Measurements from ENCODE around the gene RPS6KB1. TPM values are rescaled to one million over a fixed set of nuclear protein-coding genes. Genes with fewer than 3 reads are reported as not detected.

RPS6KB1 gene
- total RNA-seq, 2 donors from 2014 or later, result 31.0 to 62.6 TPM

GRCh38 chr17:59877965-59878364 lies 15.0 kb upstream of the RPS6KB1 start:
- peaks cover 27% of the 10 kb centered on the region for H3K36me3 ChIP-seq
- H3K4me1 ChIP-seq (ENCODE audit: control insufficient read depth in 1 of 2, low read depth in 2 of 2), result no peaks in the 10 kb centered on the region
- H3K27ac ChIP-seq, result no peak overlapping the region
- H3K27me3 ChIP-seq (replicated peaks; ENCODE audit: insufficient read depth), result no peaks in the 10 kb centered on the region
- DNase-seq (ENCODE audit: low spot score), result no peak
- no peaks in the 10 kb centered on the region for H3K9me3 ChIP-seq
- TF ChIP-seq, protein P1, sequence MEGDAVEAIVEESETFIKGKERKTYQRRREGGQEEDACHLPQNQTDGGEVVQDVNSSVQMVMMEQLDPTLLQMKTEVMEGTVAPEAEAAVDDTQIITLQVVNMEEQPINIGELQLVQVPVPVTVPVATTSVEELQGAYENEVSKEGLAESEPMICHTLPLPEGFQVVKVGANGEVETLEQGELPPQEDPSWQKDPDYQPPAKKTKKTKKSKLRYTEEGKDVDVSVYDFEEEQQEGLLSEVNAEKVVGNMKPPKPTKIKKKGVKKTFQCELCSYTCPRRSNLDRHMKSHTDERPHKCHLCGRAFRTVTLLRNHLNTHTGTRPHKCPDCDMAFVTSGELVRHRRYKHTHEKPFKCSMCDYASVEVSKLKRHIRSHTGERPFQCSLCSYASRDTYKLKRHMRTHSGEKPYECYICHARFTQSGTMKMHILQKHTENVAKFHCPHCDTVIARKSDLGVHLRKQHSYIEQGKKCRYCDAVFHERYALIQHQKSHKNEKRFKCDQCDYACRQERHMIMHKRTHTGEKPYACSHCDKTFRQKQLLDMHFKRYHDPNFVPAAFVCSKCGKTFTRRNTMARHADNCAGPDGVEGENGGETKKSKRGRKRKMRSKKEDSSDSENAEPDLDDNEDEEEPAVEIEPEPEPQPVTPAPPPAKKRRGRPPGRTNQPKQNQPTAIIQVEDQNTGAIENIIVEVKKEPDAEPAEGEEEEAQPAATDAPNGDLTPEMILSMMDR (IDR thresholded peaks at IDR 0.05), result no peak
- no peak overlapping the region for H3K4me3 ChIP-seq
- no peak for ATAC-seq (ENCODE audit: insufficient number of reproducible peaks, low FRiP score, low read depth)

DNA sequence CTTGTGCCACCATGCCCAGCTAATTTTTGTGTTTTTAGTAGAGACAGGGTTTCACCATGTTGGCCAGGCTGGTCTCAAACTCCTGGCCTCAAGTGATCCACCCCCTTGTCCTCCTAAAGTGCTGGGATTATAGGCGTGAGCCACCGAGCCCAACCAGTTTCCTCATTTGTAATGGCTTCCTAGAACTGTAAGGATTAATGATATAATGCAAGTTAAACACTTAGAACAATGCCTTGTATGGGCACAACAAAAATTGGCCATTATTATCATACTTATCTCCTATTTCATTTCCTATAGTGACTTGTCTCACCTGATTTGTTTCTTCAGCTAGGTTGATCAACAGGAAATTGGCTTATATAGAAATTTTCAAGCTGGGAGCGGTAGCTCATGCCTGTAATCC lies 14.3 kb upstream of the RPS6KB1 start:
- Histone ChIP-seq H3K27ac (no peak overlapping the region), H3K9me3 (no peaks in the 10 kb centered on the region), H3K4me3 (no peak overlapping the region), H3K36me3 (peaks cover 34% of the 10 kb centered on the region), H3K4me1 (ENCODE audit: control insufficient read depth in 1 of 2, low read depth in 2 of 2) (no peaks in the 10 kb centered on the region), H3K27me3 (replicated peaks; ENCODE audit: insufficient read depth) (no peaks in the 10 kb centered on the region)
- ATAC-seq (ENCODE audit: insufficient number of reproducible peaks, low FRiP score, low read depth) (no peak), DNase-seq (ENCODE audit: low spot score) (no peak)
- TF ChIP-seq, protein P1 (IDR thresholded peaks at IDR 0.05), result no peak

GRCh38 chr17:59884861-59885260 lies 8.1 kb upstream of the RPS6KB1 start:
- Histone ChIP-seq H3K9me3 (no peaks in the 10 kb centered on the region), H3K27ac (no peak overlapping the region), H3K27me3 (replicated peaks; ENCODE audit: insufficient read depth) (no peaks in the 10 kb centered on the region), H3K4me3 (no peak overlapping the region), H3K36me3 (peaks cover 44% of the 10 kb centered on the region), H3K4me1 (ENCODE audit: control insufficient read depth in 1 of 2, low read depth in 2 of 2) (no peaks in the 10 kb centered on the region)
- DNase-seq (ENCODE audit: low spot score) (no peak), ATAC-seq (ENCODE audit: insufficient number of reproducible peaks, low FRiP score, low read depth) (no peak)
- TF ChIP-seq, protein P1 (IDR thresholded peaks at IDR 0.05), result no peak

DNA sequence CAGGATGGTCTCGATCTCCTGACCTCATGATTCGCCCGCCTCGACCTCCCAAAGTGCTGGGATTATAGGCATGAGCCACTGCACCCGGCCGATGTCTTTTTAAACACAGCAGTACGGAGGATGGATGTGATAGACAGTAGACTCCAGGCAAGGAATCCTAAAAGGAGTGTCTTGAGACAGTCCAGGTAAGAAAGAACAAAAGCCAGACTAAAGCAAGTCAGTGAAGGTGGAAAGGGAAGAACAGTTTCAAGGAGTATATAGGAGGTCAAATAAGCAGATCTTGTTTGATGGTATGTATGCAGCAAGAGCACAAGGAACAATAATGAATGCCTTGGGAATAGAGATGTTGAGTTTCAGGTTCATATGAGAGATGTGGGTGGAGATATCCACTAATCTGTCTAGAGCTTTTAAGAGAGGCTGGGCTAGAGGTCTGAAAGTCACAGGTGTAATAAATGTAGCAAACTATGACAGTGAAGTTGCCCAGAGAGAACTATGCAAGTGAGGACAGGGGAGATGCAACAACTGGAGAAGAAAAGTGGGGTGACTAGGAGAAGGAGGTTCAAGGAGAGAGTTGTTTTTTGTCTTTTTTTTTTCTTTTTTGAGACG lies 4.7 kb upstream of the RPS6KB1 start:
- peaks cover 15 to 16% of the 10 kb centered on the region in 2 donors for H3K4me1 ChIP-seq (ENCODE audit: control insufficient read depth in 1 of 2, low read depth in 2 of 2)
- H3K9me3 ChIP-seq, result no peaks in the 10 kb centered on the region
- peaks cover 32% of the 10 kb centered on the region for H3K36me3 ChIP-seq
- DNase-seq (ENCODE audit: low spot score) (no peak), ATAC-seq (ENCODE audit: insufficient number of reproducible peaks, low FRiP score, low read depth) (no peak)
- no peaks in the 10 kb centered on the region for H3K27me3 ChIP-seq (replicated peaks; ENCODE audit: insufficient read depth)
- no peak overlapping the region for H3K27ac ChIP-seq
- no peak overlapping the region for H3K4me3 ChIP-seq
- TF ChIP-seq, protein P1 (IDR thresholded peaks at IDR 0.05), result no peak

GRCh38 chr17:59890720-59891119 lies 2.2 kb upstream of the RPS6KB1 start:
- Histone ChIP-seq H3K4me3 (no peak overlapping the region), H3K4me1 (ENCODE audit: control insufficient read depth in 1 of 2, low read depth in 2 of 2) (peaks cover 23 to 30% of the 10 kb centered on the region in 2 donors), H3K9me3 (no peaks in the 10 kb centered on the region), H3K27me3 (replicated peaks; ENCODE audit: insufficient read depth) (no peaks in the 10 kb centered on the region), H3K27ac (no peak overlapping the region), H3K36me3 (peaks cover 8% of the 10 kb centered on the region)
- ATAC-seq (ENCODE audit: insufficient number of reproducible peaks, low FRiP score, low read depth) (no peak), DNase-seq (ENCODE audit: low spot score) (no peak)
- TF ChIP-seq, protein P1 (IDR thresholded peaks at IDR 0.05), result no peak

Data from thoracic aorta (tissue), 2 donors.